PC-9 (cell line): ENCODE data around the gene HELZ.

ENCODE experiments used
- EZH2 ChIP-seq: fragments of 200-600 bp; sonication (generic); IDR thresholded peaks from 2 replicates; pipeline ENCODE4 v1.8.0; 2017; ENCODE audit warnings: antibody characterized with exemption, low read depth
- TF ChIP-seq, protein P1 (sequence below): fragments of 200-600 bp; sonication (generic); conservative IDR thresholded peaks from 2 replicates; pipeline ENCODE4 v1.6.1; 2017; ENCODE audit warnings: mixed run types, antibody characterized with exemption, mild to moderate bottlenecking, moderate library complexity

DNA sequence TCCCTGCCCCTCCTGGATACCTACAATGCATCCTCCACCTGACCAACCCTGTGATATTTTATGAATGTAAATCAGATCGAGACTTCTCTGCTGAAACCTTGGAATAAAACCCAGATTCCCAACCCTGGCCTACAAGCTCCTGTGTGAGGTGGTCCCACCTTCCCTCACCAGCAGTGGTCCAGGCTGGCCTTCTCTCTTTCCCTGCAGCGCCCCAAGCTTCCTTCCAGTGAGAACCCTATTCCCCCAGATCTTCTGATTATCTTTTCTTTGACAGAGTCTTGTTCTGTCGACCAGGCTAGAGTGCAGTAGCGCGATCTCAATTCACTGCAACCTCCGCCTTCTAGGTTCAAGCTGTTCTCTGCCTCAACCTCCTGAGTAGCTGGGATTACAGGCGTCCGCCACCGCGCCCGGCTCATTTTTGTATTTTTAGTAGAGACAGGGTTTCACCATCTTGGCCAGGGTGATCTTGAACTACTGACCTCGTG lies 2.5 kb upstream of the HELZ start:
- TF ChIP-seq, protein P1, sequence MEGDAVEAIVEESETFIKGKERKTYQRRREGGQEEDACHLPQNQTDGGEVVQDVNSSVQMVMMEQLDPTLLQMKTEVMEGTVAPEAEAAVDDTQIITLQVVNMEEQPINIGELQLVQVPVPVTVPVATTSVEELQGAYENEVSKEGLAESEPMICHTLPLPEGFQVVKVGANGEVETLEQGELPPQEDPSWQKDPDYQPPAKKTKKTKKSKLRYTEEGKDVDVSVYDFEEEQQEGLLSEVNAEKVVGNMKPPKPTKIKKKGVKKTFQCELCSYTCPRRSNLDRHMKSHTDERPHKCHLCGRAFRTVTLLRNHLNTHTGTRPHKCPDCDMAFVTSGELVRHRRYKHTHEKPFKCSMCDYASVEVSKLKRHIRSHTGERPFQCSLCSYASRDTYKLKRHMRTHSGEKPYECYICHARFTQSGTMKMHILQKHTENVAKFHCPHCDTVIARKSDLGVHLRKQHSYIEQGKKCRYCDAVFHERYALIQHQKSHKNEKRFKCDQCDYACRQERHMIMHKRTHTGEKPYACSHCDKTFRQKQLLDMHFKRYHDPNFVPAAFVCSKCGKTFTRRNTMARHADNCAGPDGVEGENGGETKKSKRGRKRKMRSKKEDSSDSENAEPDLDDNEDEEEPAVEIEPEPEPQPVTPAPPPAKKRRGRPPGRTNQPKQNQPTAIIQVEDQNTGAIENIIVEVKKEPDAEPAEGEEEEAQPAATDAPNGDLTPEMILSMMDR: no peak
- no peak for TF ChIP-seq EZH2
